IPS-18c (cell line): ENCODE data around the gene INTS15.
A peak's percentile ranks its signal among the peaks of the same experiment; 100 is the strongest.

ENCODE experiments used
- H3K4me3 ChIP-seq: 2 replicates; pipeline ENCODE4 v1.7.0; 2013; ENCODE audit warnings: low read depth, mild to moderate bottlenecking, low read length, moderate library complexity; ENCODE audit not compliant: insufficient read depth
- H3K9me3 ChIP-seq: one replicate; pipeline ENCODE4 v1.6.1; 2013; ENCODE audit warnings: mild to moderate bottlenecking, low read length, moderate library complexity; ENCODE audit not compliant: control insufficient read depth, insufficient read depth

INTS15 gene

GRCh38 chr7:6589829-6590644 is at the start of gene INTS15:
INTS15 (plus strand) TSS chr7:6590021; CDS start chr7:6590284, 263 bp downstream.
- no peaks in the 10 kb centered on the region for H3K9me3 ChIP-seq
- peak within 1 kb of the TSS; percentile 98 for H3K4me3 ChIP-seq

GRCh38 chr7:6542368-6542767 is 47.5 kb upstream of the INTS15 start:
- Histone ChIP-seq H3K4me3 (no peak overlapping the region), H3K9me3 (no peaks in the 10 kb centered on the region)

GRCh38 chr7:6545398-6546126 is 44.3 kb upstream of the INTS15 start:
- Histone ChIP-seq H3K4me3 (no peak overlapping the region), H3K9me3 (no peaks in the 10 kb centered on the region)

GRCh38 chr7:6546498-6547251 is 43.1 kb upstream of the INTS15 start:
- no peaks in the 10 kb centered on the region for H3K9me3 ChIP-seq
- no peak overlapping the region for H3K4me3 ChIP-seq

- Histone ChIP-seq H3K9me3 (no peaks in the 10 kb centered on the region), H3K4me3 (no peak overlapping the region)
Measured at GRCh38 chr7:6547400-6547799, 42.4 kb upstream of the INTS15 start.

- Histone ChIP-seq H3K9me3 (no peaks in the 10 kb centered on the region), H3K4me3 (no peak within 1 kb of the TSS)
Measured at GRCh38 chr7:6551016-6551511, 38.8 kb upstream of the INTS15 start, which contains the start of gene GRID2IP. GRID2IP (minus strand) TSS chr7:6551461; CDS start chr7:6551436, 25 bp downstream.

- Histone ChIP-seq H3K4me3 (no peak overlapping the region), H3K9me3 (no peaks in the 10 kb centered on the region)
Measured at GRCh38 chr7:6553448-6554044, 36.3 kb upstream of the INTS15 start.

GRCh38 chr7:6554848-6555247 is 35.0 kb upstream of the INTS15 start:
- Histone ChIP-seq H3K9me3 (no peaks in the 10 kb centered on the region), H3K4me3 (no peak overlapping the region)

GRCh38 chr7:6556196-6556595 is 33.6 kb upstream of the INTS15 start:
- H3K4me3 ChIP-seq: no peak overlapping the region
- no peaks in the 10 kb centered on the region for H3K9me3 ChIP-seq

GRCh38 chr7:6558837-6559236 is 31.0 kb upstream of the INTS15 start:
- H3K9me3 ChIP-seq: no peaks in the 10 kb centered on the region
- H3K4me3 ChIP-seq: no peak overlapping the region

GRCh38 chr7:6559896-6560295 is 29.9 kb upstream of the INTS15 start:
- Histone ChIP-seq H3K4me3 (no peak overlapping the region), H3K9me3 (no peaks in the 10 kb centered on the region)

GRCh38 chr7:6562106-6562505 is 27.7 kb upstream of the INTS15 start:
- Histone ChIP-seq H3K9me3 (no peaks in the 10 kb centered on the region), H3K4me3 (no peak overlapping the region)

GRCh38 chr7:6563936-6564770 is 25.7 kb upstream of the INTS15 start:
- Histone ChIP-seq H3K4me3 (no peak overlapping the region), H3K9me3 (no peaks in the 10 kb centered on the region)

GRCh38 chr7:6565655-6566054 is 24.2 kb upstream of the INTS15 start:
- Histone ChIP-seq H3K9me3 (no peaks in the 10 kb centered on the region), H3K4me3 (no peak overlapping the region)

GRCh38 chr7:6567886-6568285 is 21.9 kb upstream of the INTS15 start:
- Histone ChIP-seq H3K9me3 (peaks cover 2% of the 10 kb centered on the region), H3K4me3 (no peak overlapping the region)

- H3K9me3 ChIP-seq: peaks cover 2% of the 10 kb centered on the region
- H3K4me3 ChIP-seq: no peak overlapping the region
Measured at GRCh38 chr7:6571160-6571779, 18.6 kb upstream of the INTS15 start.
